ENCODE measurements around the gene RPUSD4. TPM values are rescaled to one million over a fixed set of nuclear protein-coding genes. Genes with fewer than 3 reads are reported as not detected.

Gene RPUSD4
- total and polyA plus RNA-seq, 10 of the 15 experiments (the other 5 are each of a cell fraction or from before 2014, with no cell fraction given) = 24.5 to 47.6 (median 31.7) TPM

DNA sequence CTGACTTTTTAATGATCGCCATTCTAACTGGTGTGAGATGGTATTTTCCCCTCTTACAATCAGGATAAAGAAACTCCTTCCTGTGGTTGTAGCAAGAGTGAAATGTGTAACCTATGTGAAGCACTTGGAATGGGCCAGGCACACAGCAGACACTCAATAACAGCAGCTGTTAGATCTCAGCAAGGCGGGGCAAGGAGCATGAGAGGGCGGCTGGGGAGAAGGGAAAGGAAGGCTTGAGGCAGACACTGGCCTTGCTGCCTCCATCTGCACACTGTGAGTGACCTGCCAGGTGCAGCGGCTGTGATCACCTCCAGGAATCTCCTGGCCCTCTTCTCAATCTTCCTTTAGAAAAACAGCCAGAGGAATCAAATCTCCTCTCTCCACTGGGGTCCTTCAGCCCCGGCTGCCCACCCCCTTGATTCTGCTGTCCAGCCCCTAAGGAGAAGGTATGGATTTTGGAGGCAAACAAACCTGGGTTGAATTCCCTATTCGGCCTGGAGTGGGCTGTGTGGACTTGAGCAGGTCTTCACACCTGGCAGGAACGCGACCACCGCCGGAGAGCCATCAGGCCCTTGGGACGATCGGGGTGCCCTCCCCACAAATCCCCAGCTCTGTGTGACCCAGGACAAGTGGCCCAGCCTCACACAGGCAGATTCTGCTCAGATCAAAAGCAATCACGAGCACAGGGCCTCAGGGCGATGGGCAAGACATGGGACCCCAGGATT is 49.0 kb downstream of the RPUSD4 start:
- ATAC-seq (no peak), DNase-seq (ENCODE audit: low read depth, low spot score) (no peak), FAIRE-seq (no peak)
- SMC1A ChIA-PET (ENCODE audit: uncharacterized antibody, unreplicated experiment) = interaction anchor here (0.6 kb wide), 1 partner anchor 21 kb away, joined by 3 read pairs; no protein-coding TSS in a partner anchor
- RAD21 ChIA-PET (ENCODE audit: unreplicated experiment) = no interaction called here
- 62% methylated on average over 14 of the region's 14 CpGs for WGBS (ENCODE audit: insufficient coverage, insufficient replicate concordance, low lambda C conversion rate, missing lambda C conversion rate)
- no peaks in the 10 kb centered on the region for H3K9me3 ChIP-seq (replicated peaks; ENCODE audit: control insufficient read depth, insufficient read depth, low read length)
- no peak overlapping the region for H2AFZ ChIP-seq (ENCODE audit: control insufficient read depth, low read depth, low read length)
- H3K4me2 ChIP-seq (ENCODE audit: control insufficient read depth, insufficient read depth) = no peak overlapping the region
- POLR2A ChIA-PET = no interaction called here
- H3K36me3 ChIP-seq (ENCODE audit: control insufficient read depth in 2 of 2, insufficient read depth in 2 of 2, low read length in 1 of 2) = no peaks in the 10 kb centered on the region
- in situ Hi-C loops (cut with MboI) = no loop called here
- CTCF ChIA-PET = no interaction called here
- no peaks in the 10 kb centered on the region; the same call in 1 of the 2 replicates for H3K4me1 ChIP-seq (ENCODE audit: control insufficient read depth, insufficient read depth, low read length)
- no TSS peak for BruUV-seq (replicated peaks)
- no peak overlapping the region for H3K27ac ChIP-seq (ENCODE audit: control insufficient read depth, insufficient read depth)
- no peaks in the 10 kb centered on the region for H3K27me3 ChIP-seq (replicated peaks in 1 of 2; ENCODE audit: control insufficient read depth in 2 of 2, insufficient read depth in 2 of 2, low read length in 1 of 2)
- H3K79me2 ChIP-seq (ENCODE audit: control insufficient read depth, insufficient read depth, low read length) = no peaks in the 10 kb centered on the region
- H3K9ac ChIP-seq (ENCODE audit: control insufficient read depth, insufficient read depth, low read length) = no peak overlapping the region
- TF ChIP-seq BCL11A (IDR thresholded peaks at IDR 0.05; ENCODE audit: low read depth, low read length) (no peak), NR2C1 (IDR thresholded peaks at IDR 0.05) (no peak), POLR2AphosphoS2 (IDR thresholded peaks at IDR 0.05; ENCODE audit: low read depth, low read length) (no peak), ZNF384 (IDR thresholded peaks at IDR 0.05; ENCODE audit: borderline replicate concordance, low read depth, low read length) (no peak), STAT1 (conservative IDR thresholded peaks at IDR 0.05) (no peak), SRF (IDR thresholded peaks at IDR 0.05; ENCODE audit: low read depth in 2 of 2, low read length in 2 of 2) (no peak), WRNIP1 (IDR thresholded peaks at IDR 0.05; ENCODE audit: borderline replicate concordance, low read depth, low read length) (no peak), TARDBP (IDR thresholded peaks at IDR 0.05; ENCODE audit: borderline replicate concordance) (no peak), ZNF24 (IDR thresholded peaks at IDR 0.05) (no peak), MYC (IDR thresholded peaks at IDR 0.05; ENCODE audit: insufficient read depth, insufficient read length, insufficient replicate concordance, low read length, severe bottlenecking) (no peak), NFXL1 (IDR thresholded peaks at IDR 0.05; ENCODE audit: borderline replicate concordance) (no peak), EP300 (IDR thresholded peaks at IDR 0.05; ENCODE audit: borderline replicate concordance in 1 of 2, control insufficient read depth in 1 of 2, low read depth in 2 of 2, low read length in 2 of 2) (no peak)
- intact Hi-C loops (cut with micrococcal nuclease; ENCODE audit: unreplicated experiment) = no loop called here
- no peak overlapping the region for H3K4me3 ChIP-seq
- H4K20me1 ChIP-seq (ENCODE audit: control insufficient read depth, insufficient read depth) = no peaks in the 10 kb centered on the region

Data from GM12878 (cell line).